HUES48 (cell line): Measurements from ENCODE around the gene KRTAP20-1.

Experiments used
- H3K27ac ChIP-seq: one replicate; pipeline ENCODE4 v1.7.0; 2013; ENCODE audit warnings: low read depth, low read length, inconsistent platforms
- H3K27me3 ChIP-seq: 2 replicates; pipeline ENCODE4 v1.6.1; 2013; ENCODE audit warnings: mild to moderate bottlenecking, low read length; ENCODE audit not compliant: control insufficient read depth, insufficient read depth
- H3K36me3 ChIP-seq: 2 replicates; pipeline ENCODE4 v1.6.1; 2013; ENCODE audit warnings: low read length; ENCODE audit not compliant: control insufficient read depth, insufficient read depth
- H3K4me1 ChIP-seq: 2 replicates; pipeline ENCODE4 v1.6.1; 2013; ENCODE audit warnings: mild to moderate bottlenecking, low read length; ENCODE audit not compliant: control insufficient read depth, insufficient read depth
- H3K4me3 ChIP-seq: 2 replicates; pipeline ENCODE4 v1.5.1; 2013; ENCODE audit warnings: mild to moderate bottlenecking, low read depth, low read length
- H3K9ac ChIP-seq: 2 replicates; pipeline ENCODE4 v1.6.1; 2013; ENCODE audit warnings: mild to moderate bottlenecking, low read depth, low read length, moderate library complexity
- H3K9me3 ChIP-seq: 2 replicates; pipeline ENCODE4 v1.6.1; 2013; ENCODE audit warnings: low read length; ENCODE audit not compliant: control insufficient read depth, insufficient read depth

KRTAP20-1 gene

DNA sequence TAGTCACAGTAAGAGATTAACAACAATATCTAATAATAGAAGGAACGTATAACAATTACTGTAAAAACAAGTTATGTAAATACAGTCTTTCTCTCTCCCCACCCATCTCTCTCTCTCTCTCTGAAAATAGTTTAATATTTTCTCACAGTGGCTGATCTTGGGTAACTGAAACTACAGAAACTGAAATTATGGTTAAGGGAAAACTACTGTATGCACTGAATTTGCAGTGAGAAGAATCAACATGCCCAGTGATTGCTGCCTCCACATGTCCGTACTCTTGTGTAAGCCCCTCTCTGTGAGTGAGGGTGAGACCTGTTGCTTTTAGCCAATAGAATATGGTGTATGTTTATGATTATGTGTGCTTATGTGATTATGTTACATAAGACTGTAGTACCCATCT lies 4.1 kb upstream of the KRTAP20-1 start:
- Histone ChIP-seq H3K4me1 (no peaks in the 10 kb centered on the region), H3K9me3 (peaks cover 7% of the 10 kb centered on the region; the same call in 1 of the 2 replicates), H3K36me3 (no peaks in the 10 kb centered on the region), H3K27me3 (no peaks in the 10 kb centered on the region), H3K27ac (no peak overlapping the region), H3K4me3 (no peak overlapping the region), H3K9ac (no peak overlapping the region)

DNA sequence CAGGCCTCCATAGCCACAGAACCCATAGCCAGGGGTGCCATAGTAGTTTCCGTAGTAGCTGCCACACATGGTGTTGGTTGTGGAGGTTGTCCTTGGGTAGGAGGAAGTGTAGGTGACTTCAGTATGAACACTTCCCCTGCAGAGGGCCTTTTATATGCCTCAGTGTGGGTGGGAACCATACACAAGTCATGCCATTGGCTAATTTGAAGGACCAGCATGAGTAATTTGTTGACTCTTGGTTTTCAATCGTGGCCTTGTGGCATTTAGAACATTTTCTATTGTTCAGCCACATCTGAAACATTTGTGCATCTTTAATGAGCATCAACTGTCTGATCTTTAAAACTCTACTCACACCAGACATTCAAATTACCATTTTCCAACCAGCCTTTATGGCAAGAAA lies 2.4 kb upstream of the KRTAP20-1 start, which contains the start of gene KRTAP6-1:
Gene KRTAP6-1 (minus strand): TSS at position 95 of the 400 bp plus-strand sequence. CDS start 26 bp downstream, at position 69.
- Histone ChIP-seq H3K4me3 (no peak within 1 kb of the TSS), H3K27me3 (no peaks in the 10 kb centered on the region), H3K36me3 (no peaks in the 10 kb centered on the region), H3K27ac (no peak within 1 kb of the TSS), H3K9ac (no peak within 1 kb of the TSS), H3K9me3 (peaks cover 7% of the 10 kb centered on the region; the same call in 1 of the 2 replicates), H3K4me1 (no peaks in the 10 kb centered on the region)

DNA sequence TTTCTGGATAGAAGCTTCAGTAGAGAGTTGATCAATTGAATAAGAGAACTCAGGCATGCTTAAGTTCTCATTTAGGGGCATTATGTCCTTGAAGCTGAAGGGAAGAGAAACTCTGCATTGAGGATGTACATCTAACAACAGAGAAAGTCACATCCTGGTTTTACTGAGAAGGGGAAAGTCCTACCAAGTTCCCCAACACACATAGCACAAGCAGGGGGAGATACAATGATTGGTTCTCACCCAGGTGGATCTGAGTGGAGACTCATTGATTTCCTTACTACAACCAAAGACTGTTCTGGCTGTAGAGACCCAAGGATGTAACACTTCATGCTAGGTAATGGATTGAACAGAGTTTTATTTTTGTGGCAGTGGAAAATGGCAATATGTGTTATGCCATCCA lies 1.0 kb upstream of the KRTAP20-1 start:
- Histone ChIP-seq H3K36me3 (no peaks in the 10 kb centered on the region), H3K9ac (no peak overlapping the region), H3K9me3 (peaks cover 7% of the 10 kb centered on the region; the same call in 1 of the 2 replicates), H3K4me1 (no peaks in the 10 kb centered on the region), H3K27ac (no peak overlapping the region), H3K4me3 (no peak overlapping the region), H3K27me3 (no peaks in the 10 kb centered on the region)

DNA sequence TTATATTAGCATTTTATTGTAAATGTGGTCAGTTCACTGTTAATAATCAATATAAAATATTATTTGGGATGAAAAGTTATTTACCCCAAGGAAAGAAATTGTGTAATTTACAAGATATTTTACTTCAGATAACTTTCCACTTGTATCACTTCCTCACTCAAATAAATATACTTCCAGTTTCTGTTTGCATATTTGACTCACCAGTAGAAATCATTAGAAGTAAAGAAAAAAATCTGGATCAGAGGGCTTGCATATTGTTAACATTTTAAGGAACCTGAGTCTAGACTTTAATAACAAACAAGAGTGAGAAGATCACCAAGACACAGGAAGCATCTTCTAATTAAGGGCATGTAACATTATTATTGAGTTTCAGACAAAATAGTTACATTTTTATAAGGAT lies 3.9 kb downstream of the KRTAP20-1 start:
- Histone ChIP-seq H3K4me3 (no peak overlapping the region), H3K27me3 (no peaks in the 10 kb centered on the region), H3K9me3 (peaks cover 16% of the 10 kb centered on the region), H3K4me1 (no peaks in the 10 kb centered on the region), H3K36me3 (no peaks in the 10 kb centered on the region), H3K9ac (no peak overlapping the region), H3K27ac (no peak overlapping the region)

DNA sequence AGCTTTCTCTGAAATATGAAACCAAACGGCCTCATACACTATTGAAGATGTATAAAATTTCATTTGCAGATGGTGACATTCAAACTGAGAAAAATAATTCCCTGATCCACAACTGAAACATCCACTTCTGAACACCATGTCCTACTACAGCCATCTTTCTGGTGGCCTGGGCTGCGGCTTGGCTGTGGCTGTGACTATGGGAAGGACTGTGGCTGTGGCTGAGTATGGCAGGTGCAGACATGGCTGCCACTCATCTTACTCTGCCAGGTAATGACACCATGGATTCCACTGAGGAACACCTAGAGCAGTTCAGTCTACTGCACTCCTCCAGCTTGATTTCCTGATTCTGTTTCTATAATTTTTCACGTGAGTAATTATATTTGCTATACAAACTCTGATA lies 4.3 kb downstream of the KRTAP20-1 start, which contains the start of gene KRTAP20-4:
Gene KRTAP20-4 (plus strand): TSS at position 106 of the 400 bp plus-strand sequence.
- no peaks in the 10 kb centered on the region for H3K36me3 ChIP-seq
- no peaks in the 10 kb centered on the region for H3K4me1 ChIP-seq
- H3K4me3 ChIP-seq, result no peak within 1 kb of the TSS
- H3K9ac ChIP-seq, result no peak within 1 kb of the TSS
- peaks cover 19% of the 10 kb centered on the region for H3K9me3 ChIP-seq
- no peaks in the 10 kb centered on the region for H3K27me3 ChIP-seq
- H3K27ac ChIP-seq, result no peak within 1 kb of the TSS

DNA sequence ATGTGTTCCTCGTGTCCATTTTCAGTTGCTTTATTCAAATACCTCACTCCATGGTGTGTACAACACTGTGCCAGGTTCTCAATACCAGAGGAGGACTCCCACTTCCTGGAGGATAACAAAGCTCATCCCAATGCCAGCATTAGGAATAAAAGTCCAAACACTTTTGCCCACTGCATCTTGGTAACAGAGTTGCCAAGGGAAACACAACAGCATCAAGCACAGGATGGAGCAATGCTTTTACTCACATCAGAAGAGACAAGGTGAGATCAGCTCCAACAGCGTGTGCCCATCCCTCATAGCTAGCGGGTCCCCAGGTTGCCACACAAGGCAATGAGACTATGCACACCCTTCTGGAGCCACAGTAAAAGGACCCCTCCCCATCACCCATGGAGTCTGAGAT lies 7.1 kb downstream of the KRTAP20-1 start:
- Histone ChIP-seq H3K36me3 (no peaks in the 10 kb centered on the region), H3K9ac (no peak overlapping the region), H3K27ac (no peak overlapping the region), H3K9me3 (peaks cover 19% of the 10 kb centered on the region), H3K4me3 (no peak overlapping the region), H3K27me3 (no peaks in the 10 kb centered on the region), H3K4me1 (no peaks in the 10 kb centered on the region)

DNA sequence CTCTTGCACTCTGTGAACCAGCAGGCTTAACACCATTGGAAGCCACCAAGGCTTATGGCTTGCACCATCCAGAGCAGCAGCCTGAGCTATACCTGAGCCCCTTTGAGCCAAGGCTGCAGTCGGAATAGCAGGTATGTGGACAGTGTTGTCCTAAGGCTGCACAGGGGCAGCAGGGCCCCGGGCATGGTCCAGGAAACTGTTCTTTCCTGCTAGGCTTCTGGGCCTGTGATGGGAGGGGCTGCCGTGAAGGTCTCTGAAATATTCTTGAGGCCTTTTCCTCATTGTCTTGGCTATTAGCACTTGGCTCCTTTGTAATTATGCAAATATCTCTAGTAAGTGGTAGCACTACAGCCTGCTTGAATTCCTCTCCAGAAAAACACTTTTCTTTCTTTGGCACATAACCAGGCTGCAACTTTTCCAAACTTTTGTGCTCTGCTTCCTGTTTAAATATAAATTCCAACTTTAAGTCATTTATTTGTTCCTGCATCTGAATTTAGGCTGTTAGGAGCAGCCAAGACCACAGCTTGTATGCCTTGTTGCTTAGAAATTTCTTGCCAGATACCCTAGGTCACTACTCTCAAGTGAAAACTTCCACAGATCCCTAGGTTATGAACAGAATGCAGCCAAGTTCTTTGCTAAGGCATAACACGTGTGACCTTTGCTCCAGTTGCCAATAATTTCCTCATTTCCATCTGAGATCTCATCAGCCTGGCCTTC lies 9.4 kb downstream of the KRTAP20-1 start:
- Histone ChIP-seq H3K27me3 (no peaks in the 10 kb centered on the region), H3K4me3 (no peak overlapping the region)

DNA sequence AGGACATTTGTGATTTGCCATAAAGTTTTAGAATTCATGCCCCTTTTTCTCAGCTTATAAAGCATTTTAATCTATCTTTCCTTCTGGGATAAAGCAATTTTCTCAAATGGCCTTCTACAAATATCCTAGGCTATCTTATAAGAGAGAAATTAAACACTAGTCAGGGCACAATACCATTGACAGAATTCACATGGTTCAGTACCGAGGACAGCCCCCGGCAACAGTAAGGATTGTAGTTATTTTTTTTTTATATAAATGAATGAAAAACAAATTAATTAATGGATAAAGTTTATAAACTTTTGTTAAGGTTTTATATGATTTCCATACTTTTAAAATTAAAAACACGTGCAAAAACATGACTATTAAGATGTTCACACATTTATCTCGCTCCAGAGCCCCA lies 11.9 kb downstream of the KRTAP20-1 start:
- H3K27me3 ChIP-seq, result no peaks in the 10 kb centered on the region
- no peak overlapping the region for H3K4me3 ChIP-seq
- H3K9ac ChIP-seq, result no peak overlapping the region
- no peak overlapping the region for H3K27ac ChIP-seq
- peaks cover 15% of the 10 kb centered on the region for H3K9me3 ChIP-seq
- H3K36me3 ChIP-seq, result no peaks in the 10 kb centered on the region
- no peaks in the 10 kb centered on the region for H3K4me1 ChIP-seq

More for the DNA sequence above, 9.4 kb downstream of the KRTAP20-1 start:
- Histone ChIP-seq H3K9me3 (peaks cover 16% of the 10 kb centered on the region), H3K27ac (no peak overlapping the region), H3K4me1 (no peaks in the 10 kb centered on the region), H3K9ac (no peak overlapping the region), H3K36me3 (no peaks in the 10 kb centered on the region)

DNA sequence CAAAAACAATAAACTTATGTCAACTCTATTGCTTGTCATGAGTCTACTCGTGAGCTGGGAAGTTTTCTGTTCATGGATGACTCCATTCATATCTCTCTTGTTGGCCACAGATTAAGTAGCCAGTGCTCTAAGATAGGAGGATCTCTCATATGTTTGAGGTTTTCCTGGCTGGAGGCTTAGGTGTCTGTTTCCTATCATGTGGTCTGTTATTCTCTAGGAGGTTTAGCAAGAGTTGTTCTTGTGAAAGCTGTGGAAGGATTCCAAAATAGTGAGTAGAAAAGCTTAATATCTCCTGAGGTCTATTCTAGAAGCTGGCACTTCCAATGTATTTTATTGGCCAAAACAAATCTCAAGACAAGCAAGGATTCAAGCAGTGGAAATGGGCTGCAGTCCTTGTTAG lies 13.0 kb downstream of the KRTAP20-1 start:
- H3K36me3 ChIP-seq, result no peaks in the 10 kb centered on the region
- H3K4me1 ChIP-seq, result no peaks in the 10 kb centered on the region
- H3K27me3 ChIP-seq, result no peaks in the 10 kb centered on the region
- no peak overlapping the region for H3K4me3 ChIP-seq
- no peak overlapping the region for H3K27ac ChIP-seq
- H3K9me3 ChIP-seq, result peaks cover 10% of the 10 kb centered on the region
- no peak overlapping the region for H3K9ac ChIP-seq

DNA sequence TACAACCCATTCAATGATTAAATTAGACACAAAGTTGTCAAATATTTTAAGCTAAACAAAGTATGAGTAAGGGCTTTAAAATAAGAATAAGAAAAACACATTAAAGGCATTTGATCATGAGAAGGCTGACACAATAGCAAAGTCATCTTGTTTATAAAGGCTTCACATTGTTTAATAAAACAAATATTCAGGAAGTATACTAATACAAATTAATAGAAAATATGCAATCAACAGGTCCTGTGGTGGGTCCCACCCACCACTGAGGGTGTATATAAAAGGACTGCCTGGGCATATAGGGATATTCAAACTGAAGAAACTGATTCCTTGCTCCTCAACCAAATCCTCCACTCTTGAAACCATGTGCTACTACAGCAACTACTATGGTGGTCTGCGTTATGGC lies 18.7 kb downstream of the KRTAP20-1 start, which contains the start of gene KRTAP20-2:
Gene KRTAP20-2 (plus strand): TSS at position 301 of the 400 bp plus-strand sequence. CDS start 58 bp downstream, at position 359.
- H3K27ac ChIP-seq, result no peak within 1 kb of the TSS
- H3K27me3 ChIP-seq, result no peaks in the 10 kb centered on the region
- H3K9ac ChIP-seq, result no peak within 1 kb of the TSS
- H3K36me3 ChIP-seq, result no peaks in the 10 kb centered on the region
- H3K4me3 ChIP-seq, result no peak within 1 kb of the TSS
- H3K9me3 ChIP-seq, result no peaks in the 10 kb centered on the region
- H3K4me1 ChIP-seq, result no peaks in the 10 kb centered on the region

DNA sequence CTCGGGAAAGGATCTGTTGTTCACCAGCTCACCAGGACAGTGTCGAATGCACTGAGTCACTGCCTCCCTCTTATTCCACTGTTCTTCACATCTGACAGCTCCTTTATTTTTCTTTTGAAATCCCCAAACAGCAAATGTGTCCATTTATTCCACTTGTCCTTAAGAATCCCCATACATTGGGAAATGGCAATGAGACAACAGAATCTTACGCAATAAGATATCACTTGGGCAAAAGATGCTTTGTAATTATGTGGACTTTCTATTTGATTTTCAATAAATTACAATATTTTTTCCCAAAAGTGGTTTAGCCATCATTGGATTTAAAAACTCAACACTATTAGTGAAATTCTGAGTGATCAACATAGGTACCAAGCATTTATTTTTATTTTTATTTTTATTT lies 22.5 kb downstream of the KRTAP20-1 start:
- Histone ChIP-seq H3K36me3 (no peaks in the 10 kb centered on the region), H3K4me1 (no peaks in the 10 kb centered on the region), H3K27me3 (no peaks in the 10 kb centered on the region), H3K27ac (no peak overlapping the region), H3K4me3 (no peak overlapping the region), H3K9me3 (peaks cover 3% of the 10 kb centered on the region; the same call in 1 of the 2 replicates), H3K9ac (no peak overlapping the region)
